MM.1S (cell line): ENCODE data around the gene BUD31.

Experiments used
- DNase-seq: peaks from one replicate; pipeline ENCODE4 v3.0.0-alpha.2; 2015
- H2AFZ ChIP-seq: fragments of 300-600 bp; sonication (generic); 2 replicates; pipeline ENCODE4 v1.6.0; 2016; ENCODE audit warnings: antibody characterized with exemption, low read length
- H3F3A ChIP-seq: fragments of 300-600 bp; sonication (generic); 2 replicates; pipeline ENCODE4 v1.6.1; 2016; ENCODE audit warnings: mild to moderate bottlenecking, antibody characterized with exemption, low read length, moderate library complexity, mixed read lengths; ENCODE audit not compliant: insufficient read depth
- H3K27ac ChIP-seq: fragments of 300-600 bp; sonication (generic); 2 replicates; pipeline ENCODE4 v1.5.1; 2016; ENCODE audit warnings: mild to moderate bottlenecking, low read length
- H3K27me3 ChIP-seq: fragments of 300-600 bp; sonication (generic); replicated peaks from 2 replicates; pipeline ENCODE4 v1.6.0; 2016; ENCODE audit warnings: low read length; ENCODE audit not compliant: insufficient read depth
- H3K36me3 ChIP-seq: fragments of 300-600 bp; sonication (generic); replicated peaks from 2 replicates; pipeline ENCODE4 v1.6.1; 2016; ENCODE audit warnings: mild to moderate bottlenecking, low read length, mixed read lengths; ENCODE audit not compliant: insufficient read depth
- H3K4me1 ChIP-seq: fragments of 300-600 bp; sonication (generic); 2 replicates; pipeline ENCODE4 v1.6.1; 2016; ENCODE audit warnings: low read length, mixed read lengths
- H3K4me2 ChIP-seq: fragments of 300-600 bp; sonication (generic); 2 replicates; pipeline ENCODE4 v1.6.0; 2016; ENCODE audit warnings: low read depth, low read length
- H3K4me3 ChIP-seq: fragments of 300-600 bp; sonication (generic); 2 replicates; pipeline ENCODE4 v1.5.1; 2016; ENCODE audit warnings: low read length, mixed read lengths
- H3K79me2 ChIP-seq: fragments of 300-600 bp; sonication (generic); 2 replicates; pipeline ENCODE4 v1.6.1; 2016; ENCODE audit warnings: mixed run types, low read length, mixed read lengths
- H3K9ac ChIP-seq: fragments of 300-600 bp; sonication (generic); 2 replicates; pipeline ENCODE4 v1.6.1; 2016; ENCODE audit warnings: low read length, mixed read lengths
- H3K9me2 ChIP-seq: fragments of 300-600 bp; sonication (generic); replicated peaks from 2 replicates; pipeline ENCODE4 v1.6.1; 2016; ENCODE audit warnings: mild to moderate bottlenecking, low read length, mixed read lengths; ENCODE audit not compliant: insufficient read depth
- H3K9me3 ChIP-seq: fragments of 300-600 bp; sonication (generic); replicated peaks from 2 replicates; pipeline ENCODE4 v1.6.1; 2016; ENCODE audit warnings: mild to moderate bottlenecking, low read length, mixed read lengths; ENCODE audit not compliant: insufficient read depth
- H4K20me1 ChIP-seq: fragments of 300-600 bp; sonication (generic); 2 replicates; pipeline ENCODE4 v1.6.1; 2016; ENCODE audit warnings: mild to moderate bottlenecking, low read length, moderate library complexity, mixed read lengths; ENCODE audit not compliant: insufficient read depth
- CTCF ChIP-seq: fragments of 300-600 bp; sonication (generic); IDR thresholded peaks from 2 replicates; pipeline ENCODE4 v1.5.1; 2016; ENCODE audit warnings: antibody characterized with exemption, low read length, mixed read lengths
- EZH2 ChIP-seq: fragments of 300-600 bp; sonication (generic); optimal IDR thresholded peaks from 2 replicates; pipeline ENCODE3; 2017; ENCODE audit warnings: low read depth, mild to moderate bottlenecking, antibody characterized with exemption, low read length, mixed read lengths
- EZH2phosphoT487 ChIP-seq: fragments of 300-600 bp; sonication (generic); IDR thresholded peaks from 2 replicates; pipeline ENCODE4 v1.6.1; 2018; ENCODE audit warnings: antibody characterized with exemption, low read length

BUD31 gene

GRCh38 chr7:99465421-99465768 lies 56.6 kb downstream of the BUD31 start:
- DNase-seq, result no peak
- H3K79me2 ChIP-seq, result peaks cover 56% of the 10 kb centered on the region
- H4K20me1 ChIP-seq, result peaks cover 5% of the 10 kb centered on the region; the same call in 1 of the 2 replicates
- peaks cover 4% of the 10 kb centered on the region; the same call in 1 of the 2 replicates for H3K36me3 ChIP-seq
- peak overlapping the region; percentile 91 for H3K4me3 ChIP-seq
- H3K9me3 ChIP-seq, result no peaks in the 10 kb centered on the region
- H3K9ac ChIP-seq, result peak overlapping the region; percentile 88
- TF ChIP-seq CTCF (no peak), EZH2 (no peak), EZH2phosphoT487 (no peak)
- peak overlapping the region; percentile 86 for H2AFZ ChIP-seq
- H3K27ac ChIP-seq, result peak overlapping the region; percentile 27; the same call in 1 of the 2 replicates
- no peaks in the 10 kb centered on the region; the same call in 1 of the 2 replicates for H3K4me1 ChIP-seq
- H3K4me2 ChIP-seq, result peak overlapping the region; percentile 77
- H3F3A ChIP-seq, result no peaks in the 10 kb centered on the region
- peaks cover 9% of the 10 kb centered on the region for H3K27me3 ChIP-seq
- H3K9me2 ChIP-seq, result no peaks in the 10 kb centered on the region

- Histone ChIP-seq H3K79me2 (peaks cover 34% of the 10 kb centered on the region), H3K4me1 (peaks cover 2% of the 10 kb centered on the region; the same call in 1 of the 2 replicates), H3F3A (0 out of 2 replicates have a peak, but pooled peaks cover 4% of the 10 kb centered on the region), H3K9me2 (no peaks in the 10 kb centered on the region), H4K20me1 (no peaks in the 10 kb centered on the region), H3K36me3 (peaks cover 4% of the 10 kb centered on the region; the same call in 1 of the 2 replicates), H3K27ac (no peak overlapping the region), H3K4me2 (no peak overlapping the region), H2AFZ (no peak overlapping the region), H3K9me3 (no peaks in the 10 kb centered on the region), H3K27me3 (peaks cover 11% of the 10 kb centered on the region), H3K9ac (no peak overlapping the region), H3K4me3 (no peak overlapping the region)
- DNase-seq, result no peak
- TF ChIP-seq CTCF (no peak), EZH2phosphoT487 (no peak), EZH2 (no peak)
Observed at GRCh38 chr7:99468336-99468918, 59.7 kb downstream of the BUD31 start.
